ENCODE measurements around the gene FOXO3B. TPM values are rescaled to one million over a fixed set of nuclear protein-coding genes. Genes with fewer than 3 reads are reported as not detected.
"Not testable (repeated sequence)": the region's sequence is repeated elsewhere in the genome, so short reads cannot be mapped to it uniquely, and the experiment has no call there.

FOXO3B gene
- total RNA-seq: 13.3 TPM

DNA sequence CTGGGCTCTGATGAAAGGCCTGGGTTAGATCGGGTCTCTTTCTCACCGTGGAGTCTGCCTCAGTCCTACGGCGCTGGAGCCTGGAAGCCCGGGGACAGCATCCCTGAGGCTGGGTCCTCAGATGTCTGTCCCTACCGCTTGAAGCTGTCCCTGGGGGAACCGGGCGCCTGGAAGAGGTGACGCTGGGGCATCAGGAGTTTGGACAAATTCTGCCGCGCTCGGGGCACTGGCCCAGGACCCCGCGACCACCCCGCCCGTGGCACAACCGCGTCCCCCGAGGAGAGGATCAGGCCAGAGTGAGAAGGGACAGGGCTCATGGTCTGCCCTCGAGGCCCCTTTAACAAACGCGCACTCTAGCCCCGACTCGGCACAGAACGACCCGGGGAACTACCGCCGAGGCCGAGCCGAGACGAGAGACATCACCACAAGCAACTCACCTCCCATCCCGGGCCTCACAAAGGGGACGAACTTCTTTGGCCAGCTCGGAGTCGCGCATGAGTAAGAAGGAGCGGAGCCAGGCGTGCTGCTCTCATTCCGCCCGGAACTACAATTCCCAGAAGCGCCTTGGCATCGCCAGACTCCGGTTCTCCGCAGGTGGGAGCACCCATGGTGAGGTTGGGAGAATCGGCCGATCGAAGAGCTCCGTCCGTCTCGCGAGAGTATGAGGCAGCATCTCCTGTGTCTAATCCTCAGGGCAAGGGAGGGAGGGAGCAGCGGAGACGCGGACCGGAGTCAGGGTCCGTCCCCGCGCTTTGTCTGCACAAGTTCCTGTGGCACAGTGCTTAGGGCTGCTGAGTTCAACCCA, at the start of gene FOXO3B:
FOXO3B (minus strand) TSS at position 548 of the 805 bp plus-strand sequence. CDS start 663 bp downstream, outside the sequence.
- H3K4me3 ChIP-seq: peak within 1 kb of the TSS; percentile 47 to 56
- intact Hi-C loops (cut with DNase I): not testable (repeated sequence)

DNA sequence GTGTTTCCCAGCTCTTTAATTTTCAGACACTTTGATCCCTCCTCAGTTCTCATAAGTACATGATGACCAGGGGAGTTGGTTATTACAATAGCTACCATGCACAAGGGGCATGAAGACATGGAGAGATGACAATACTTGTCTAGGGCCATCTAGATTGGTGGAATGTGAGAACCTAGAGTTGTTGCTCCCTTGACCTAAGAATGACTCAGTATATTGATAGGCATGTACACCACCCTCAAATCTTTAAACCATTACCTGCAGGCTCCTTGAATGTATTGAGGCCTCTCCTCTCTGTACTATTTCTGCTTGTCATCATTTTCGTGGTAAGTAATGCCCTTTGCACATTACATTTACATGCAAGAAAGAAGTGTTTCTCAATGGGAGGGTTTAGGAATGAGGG, 41.4 kb upstream of the FOXO3B start:
- intact Hi-C loops (cut with DNase I); DNase-seq (ENCODE audit: extremely low spot score in 2 of 2); H3K4me3 ChIP-seq; H3K27me3 ChIP-seq; H3K9me3 ChIP-seq; H3K36me3 ChIP-seq; H3K4me1 ChIP-seq; H3K27ac ChIP-seq: not testable (repeated sequence)

More for the DNA sequence above, at the start of gene FOXO3B:
- H3K36me3 ChIP-seq, H3K27me3 ChIP-seq, H3K4me1 ChIP-seq, H3K9me3 ChIP-seq: not testable (repeated sequence)
- TF ChIP-seq POLR2AphosphoS5 (IDR thresholded peaks at IDR 0.05; ENCODE audit: insufficient read depth in 1 of 2, low read depth in 1 of 2): peak in 1 of 2 donors; percentile 65
- peak in 1 of 2 donors; percentile 95 for DNase-seq (ENCODE audit: extremely low spot score in 2 of 2)
- H3K27ac ChIP-seq: peak within 1 kb of the TSS; percentile 59

DNA sequence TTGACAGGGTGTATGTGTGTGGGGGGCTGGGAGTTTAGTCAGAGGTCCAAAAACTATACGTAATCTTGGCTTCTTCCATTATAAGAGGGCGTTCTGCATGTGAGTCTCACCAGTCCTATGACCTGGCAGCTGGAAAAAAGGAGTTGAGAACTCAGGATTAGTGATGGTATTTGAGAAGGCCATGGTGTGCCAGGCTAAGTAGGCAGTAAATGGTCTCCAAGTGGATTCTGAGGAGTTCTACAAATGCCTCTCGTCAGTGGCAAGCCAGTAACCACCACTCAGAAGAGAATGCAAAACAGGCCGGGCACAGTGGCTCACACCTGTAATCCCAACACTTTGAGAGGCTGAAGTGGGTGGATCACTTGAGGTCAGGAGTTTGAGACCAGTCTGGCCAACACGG, 40.5 kb upstream of the FOXO3B start:
- H3K27me3 ChIP-seq; H3K9me3 ChIP-seq; H3K27ac ChIP-seq; H3K4me1 ChIP-seq; H3K36me3 ChIP-seq; H3K4me3 ChIP-seq; intact Hi-C loops (cut with DNase I); DNase-seq (ENCODE audit: extremely low spot score in 2 of 2): not testable (repeated sequence)

DNA sequence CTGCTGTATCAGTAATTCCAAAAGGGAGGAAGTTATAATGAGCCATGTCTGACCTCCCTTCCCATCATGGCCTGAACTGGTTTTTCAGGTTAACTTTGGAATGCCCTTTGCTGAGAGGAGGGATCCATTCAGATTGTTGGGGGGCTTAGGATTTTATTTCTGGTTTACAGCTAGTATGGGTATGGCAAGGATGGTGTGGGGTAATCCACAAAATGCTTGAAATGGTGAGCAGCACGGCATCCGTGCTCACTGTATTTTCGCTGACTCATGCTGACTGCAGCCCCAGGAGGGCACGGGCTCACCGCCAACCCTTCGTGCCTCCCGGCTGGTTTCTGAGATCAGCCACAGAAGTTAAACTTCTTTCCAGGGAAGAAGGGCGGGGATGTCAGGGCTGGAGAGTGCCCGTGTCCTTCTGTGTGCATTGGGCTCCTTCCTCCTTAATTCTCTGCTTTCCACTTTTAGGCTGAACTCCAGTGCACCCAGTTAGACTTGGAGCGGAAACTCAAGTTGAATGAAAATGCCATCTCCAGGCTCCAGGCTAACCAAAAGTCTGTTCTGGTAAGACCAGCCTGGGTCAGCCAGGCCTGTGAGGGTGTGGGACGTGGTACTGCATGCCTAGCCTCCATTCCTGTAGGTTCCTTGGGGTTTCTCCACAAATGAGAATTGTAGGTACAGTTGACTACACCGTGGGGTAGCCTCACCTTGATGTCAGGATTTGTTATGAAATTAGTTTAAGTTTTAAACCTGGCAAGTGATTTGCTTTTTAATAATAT, 39.8 kb upstream of the FOXO3B start:
- H3K27ac ChIP-seq; H3K36me3 ChIP-seq; H3K4me3 ChIP-seq; DNase-seq (ENCODE audit: extremely low spot score in 2 of 2); intact Hi-C loops (cut with DNase I); H3K9me3 ChIP-seq; H3K4me1 ChIP-seq; H3K27me3 ChIP-seq: not testable (repeated sequence)

DNA sequence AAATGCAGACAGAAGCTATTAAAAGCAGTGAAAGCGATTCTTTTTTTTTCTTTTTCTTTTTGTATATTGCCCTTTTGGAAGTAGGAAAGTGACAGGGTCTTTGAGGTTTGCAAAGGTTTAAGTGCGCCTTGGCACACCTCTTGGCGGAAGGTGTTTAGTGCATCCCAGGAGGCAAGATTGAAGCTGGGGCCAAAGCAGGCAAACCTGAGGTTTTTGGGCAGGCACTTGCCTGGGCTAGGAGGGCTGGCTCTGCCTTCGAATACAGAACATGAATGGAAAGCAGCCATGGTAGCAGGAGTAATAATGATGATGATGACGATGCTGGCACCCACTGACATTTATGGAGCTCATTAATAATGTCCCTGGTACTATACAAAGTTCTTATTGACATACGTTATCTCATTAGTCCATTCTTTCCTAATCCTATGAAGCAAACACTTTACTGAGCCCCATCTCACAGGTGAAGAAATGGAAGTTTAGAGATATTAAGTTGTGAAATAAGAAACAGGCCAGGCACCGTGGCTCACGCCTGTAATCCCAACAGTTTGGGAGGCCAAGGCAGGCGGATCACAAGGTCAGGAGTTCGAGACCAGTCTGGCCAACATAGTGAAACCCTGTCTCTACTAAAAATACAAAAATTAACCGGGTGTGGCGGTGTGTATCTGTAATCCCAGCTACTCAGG, 37.5 kb upstream of the FOXO3B start:
- H3K9me3 ChIP-seq; H3K4me3 ChIP-seq; H3K4me1 ChIP-seq; H3K27me3 ChIP-seq; H3K36me3 ChIP-seq; intact Hi-C loops (cut with DNase I); DNase-seq (ENCODE audit: extremely low spot score in 2 of 2): not testable (repeated sequence)
- H3K27ac ChIP-seq: peak overlapping the region; percentile 63

DNA sequence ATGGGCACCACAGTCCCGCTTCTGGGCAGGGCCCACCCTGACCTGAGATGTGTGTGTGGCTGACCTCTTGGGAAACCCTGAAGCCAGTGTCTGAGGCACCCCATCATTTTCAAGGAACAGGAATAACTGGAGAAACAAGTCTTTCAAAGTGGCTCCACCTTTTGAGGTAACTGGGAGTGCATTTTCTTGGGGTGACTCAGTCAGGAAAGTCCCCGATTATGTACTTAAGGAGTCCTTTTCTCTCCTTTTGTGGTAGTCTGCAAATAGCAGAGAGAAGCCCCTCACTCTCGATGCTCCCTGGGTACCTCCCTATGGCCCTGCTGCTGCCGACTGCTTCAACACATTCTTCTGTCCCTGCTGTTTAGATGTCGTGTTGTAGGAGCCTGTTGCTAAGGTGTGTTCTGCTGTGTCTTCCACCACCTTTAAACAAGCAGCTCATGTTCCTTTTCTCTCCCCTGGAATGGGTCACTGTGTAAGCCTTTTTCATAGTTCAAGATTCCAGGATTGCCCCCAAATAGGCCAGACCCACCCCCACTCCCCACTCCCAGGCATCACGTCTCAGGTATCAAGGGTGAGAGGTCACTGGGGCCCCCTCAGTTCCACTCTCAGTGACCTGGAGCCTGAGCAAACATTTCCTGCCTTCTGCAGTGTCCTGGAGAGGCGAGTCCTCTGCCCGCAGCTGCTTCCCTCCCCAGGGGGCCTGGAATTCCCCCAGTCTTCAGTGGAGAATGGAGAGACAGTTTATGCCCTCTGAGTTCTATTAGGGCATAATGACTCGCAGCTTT, 36.7 kb upstream of the FOXO3B start:
- intact Hi-C loops (cut with DNase I); H3K9me3 ChIP-seq; H3K27me3 ChIP-seq; DNase-seq (ENCODE audit: extremely low spot score in 2 of 2); H3K4me3 ChIP-seq; H3K4me1 ChIP-seq; H3K36me3 ChIP-seq: not testable (repeated sequence)
- H3K27ac ChIP-seq: peak overlapping the region; percentile 63

DNA sequence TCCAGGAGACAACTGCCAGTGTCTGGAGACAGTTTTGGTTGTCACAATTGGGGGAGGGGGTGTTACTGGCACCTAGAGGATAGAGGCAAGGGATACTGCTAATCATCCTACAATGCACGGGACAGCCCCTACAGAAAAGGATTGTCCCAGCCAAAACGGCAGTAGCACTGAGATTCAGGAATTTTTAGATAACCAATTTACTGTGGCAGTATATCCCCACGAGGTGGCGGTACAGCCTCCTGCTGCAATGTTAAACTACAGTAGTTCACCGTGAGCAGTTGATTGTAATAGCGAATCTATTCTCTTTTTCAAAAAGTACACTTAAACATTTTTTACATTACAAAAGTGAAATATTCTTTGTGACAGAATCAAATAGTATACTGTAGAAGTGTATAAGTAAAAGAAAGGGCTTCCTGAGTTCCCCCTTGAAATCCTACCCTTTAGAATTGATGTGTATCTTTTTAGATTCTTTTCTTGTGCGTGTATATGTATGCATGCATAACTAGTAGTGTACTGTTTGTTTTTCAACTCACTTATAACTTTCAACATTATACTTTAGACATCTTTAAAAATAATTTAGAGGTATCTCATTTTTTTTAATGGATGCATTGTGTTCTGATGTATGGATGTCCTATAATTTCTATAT, 30.4 kb upstream of the FOXO3B start:
- H3K4me1 ChIP-seq; H3K27me3 ChIP-seq; H3K36me3 ChIP-seq; H3K4me3 ChIP-seq; DNase-seq (ENCODE audit: extremely low spot score in 2 of 2); H3K27ac ChIP-seq; H3K9me3 ChIP-seq; intact Hi-C loops (cut with DNase I): not testable (repeated sequence)
- TF ChIP-seq, protein P1, sequence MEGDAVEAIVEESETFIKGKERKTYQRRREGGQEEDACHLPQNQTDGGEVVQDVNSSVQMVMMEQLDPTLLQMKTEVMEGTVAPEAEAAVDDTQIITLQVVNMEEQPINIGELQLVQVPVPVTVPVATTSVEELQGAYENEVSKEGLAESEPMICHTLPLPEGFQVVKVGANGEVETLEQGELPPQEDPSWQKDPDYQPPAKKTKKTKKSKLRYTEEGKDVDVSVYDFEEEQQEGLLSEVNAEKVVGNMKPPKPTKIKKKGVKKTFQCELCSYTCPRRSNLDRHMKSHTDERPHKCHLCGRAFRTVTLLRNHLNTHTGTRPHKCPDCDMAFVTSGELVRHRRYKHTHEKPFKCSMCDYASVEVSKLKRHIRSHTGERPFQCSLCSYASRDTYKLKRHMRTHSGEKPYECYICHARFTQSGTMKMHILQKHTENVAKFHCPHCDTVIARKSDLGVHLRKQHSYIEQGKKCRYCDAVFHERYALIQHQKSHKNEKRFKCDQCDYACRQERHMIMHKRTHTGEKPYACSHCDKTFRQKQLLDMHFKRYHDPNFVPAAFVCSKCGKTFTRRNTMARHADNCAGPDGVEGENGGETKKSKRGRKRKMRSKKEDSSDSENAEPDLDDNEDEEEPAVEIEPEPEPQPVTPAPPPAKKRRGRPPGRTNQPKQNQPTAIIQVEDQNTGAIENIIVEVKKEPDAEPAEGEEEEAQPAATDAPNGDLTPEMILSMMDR (IDR thresholded peaks at IDR 0.05): peak in 2 of 3 experiments; percentile 30 to 37

DNA sequence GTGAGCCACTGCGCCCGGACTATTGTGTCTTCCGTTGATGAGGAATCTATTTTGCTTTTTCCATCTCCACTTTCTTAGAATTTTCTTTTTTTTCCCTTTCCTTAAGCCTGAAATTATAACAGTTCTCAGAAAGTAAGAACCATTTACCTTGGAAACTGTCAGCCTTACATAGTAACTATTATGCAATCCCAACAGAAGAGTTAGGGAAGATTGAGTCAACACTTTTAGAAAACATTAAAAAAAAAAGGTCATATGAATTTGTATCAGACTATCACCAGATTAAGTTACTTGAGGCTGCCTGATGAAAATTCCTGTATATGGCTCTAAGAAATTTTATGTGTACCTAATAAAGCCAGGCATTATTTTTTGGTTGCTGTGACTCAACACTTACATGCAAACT, 26.1 kb upstream of the FOXO3B start:
- H3K4me3 ChIP-seq; H3K27ac ChIP-seq; H3K27me3 ChIP-seq; H3K9me3 ChIP-seq; H3K36me3 ChIP-seq; H3K4me1 ChIP-seq; DNase-seq (ENCODE audit: extremely low spot score in 2 of 2); intact Hi-C loops (cut with DNase I): not testable (repeated sequence)

DNA sequence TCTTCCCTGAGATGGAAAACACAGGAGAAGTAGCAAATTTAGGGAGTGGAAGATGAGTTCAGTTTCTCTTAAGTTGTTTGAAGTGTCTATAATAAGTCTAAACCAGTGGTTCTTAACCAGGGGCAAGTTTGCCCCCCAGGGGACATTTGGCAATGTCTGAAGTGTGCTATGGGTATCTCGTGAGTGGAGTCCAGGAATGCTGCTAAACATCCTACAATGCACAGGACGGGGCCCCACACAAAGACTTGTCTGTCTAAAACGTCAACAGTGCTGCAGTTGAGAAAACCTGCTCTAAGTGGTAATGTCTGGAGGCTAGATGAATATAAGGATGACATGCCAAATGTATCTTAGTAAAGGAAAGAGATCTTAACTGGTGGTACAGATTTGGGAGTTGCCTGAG, 23.8 kb upstream of the FOXO3B start:
- intact Hi-C loops (cut with DNase I); H3K27me3 ChIP-seq: not testable (repeated sequence)

DNA sequence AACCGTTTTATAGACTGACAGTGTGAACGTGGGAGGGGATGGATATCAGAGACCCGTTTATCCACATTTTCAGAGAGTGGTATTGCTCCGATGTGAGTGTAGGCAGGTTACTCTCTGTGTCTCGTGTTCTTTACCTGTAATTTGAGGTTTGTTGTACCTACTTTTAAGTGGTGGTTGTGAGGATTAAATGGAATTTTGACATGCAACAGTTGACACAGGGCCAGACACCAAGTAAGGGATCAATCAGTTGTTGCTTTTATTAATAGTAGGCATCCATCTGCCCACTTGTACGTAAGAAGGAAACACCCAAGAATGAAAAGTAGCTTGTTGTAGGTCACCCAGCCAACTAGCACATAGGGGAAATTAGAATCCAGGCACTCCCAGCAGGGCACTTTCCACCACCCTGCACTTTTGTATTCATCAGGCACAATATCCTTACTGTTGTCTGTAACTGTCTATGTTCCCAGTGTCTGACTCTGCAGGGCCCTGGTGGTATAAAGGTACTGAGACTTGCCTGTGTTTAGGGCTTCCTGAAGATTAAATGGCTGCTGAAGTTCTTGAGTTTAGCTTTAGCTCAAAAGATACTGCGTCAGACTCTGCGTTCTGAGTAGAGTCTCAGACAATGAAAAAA, 16.5 kb upstream of the FOXO3B start:
- H3K4me1 ChIP-seq; intact Hi-C loops (cut with DNase I); H3K9me3 ChIP-seq; H3K27ac ChIP-seq; H3K36me3 ChIP-seq; DNase-seq (ENCODE audit: extremely low spot score in 2 of 2); H3K27me3 ChIP-seq: not testable (repeated sequence)
- peak overlapping the region; percentile 52 to 53 for H3K4me3 ChIP-seq

More for the DNA sequence above, 23.8 kb upstream of the FOXO3B start:
- H3K36me3 ChIP-seq; H3K27ac ChIP-seq; DNase-seq (ENCODE audit: extremely low spot score in 2 of 2); H3K4me3 ChIP-seq; H3K4me1 ChIP-seq; H3K9me3 ChIP-seq: not testable (repeated sequence)
